Activated gamma-delta T cell (primary cell): Measurements from ENCODE around the gene SNTB2.
A peak's percentile ranks its signal among the peaks of the same experiment; 100 is the strongest.
"Not testable (repeated sequence)": the region's sequence is repeated elsewhere in the genome, so short reads cannot be mapped to it uniquely, and the experiment has no call there.

Experiments
- DNase-seq: peaks from one replicate; lab custom pipeline; 2025; lab: John Stamatoyannopoulos, UW
- total RNA-seq, 2 donors: gene quantifications; one replicate each; lab custom pipeline; 2026; lab: John Stamatoyannopoulos, UW

Gene SNTB2
- total RNA-seq = 43.5 to 55.2 reads per million in 2 donors

- peak; percentile 71 for DNase-seq
Observed at GRCh38 chr16:69186642-69187445, at the start of gene SNTB2. TSS of gene SNTB2 (plus strand) at chr16:69187164. CDS start at chr16:69187167, 3 bp downstream.

GRCh38 chr16:69138608-69139007, 48.4 kb upstream of the SNTB2 start:
- no peak for DNase-seq

DNA sequence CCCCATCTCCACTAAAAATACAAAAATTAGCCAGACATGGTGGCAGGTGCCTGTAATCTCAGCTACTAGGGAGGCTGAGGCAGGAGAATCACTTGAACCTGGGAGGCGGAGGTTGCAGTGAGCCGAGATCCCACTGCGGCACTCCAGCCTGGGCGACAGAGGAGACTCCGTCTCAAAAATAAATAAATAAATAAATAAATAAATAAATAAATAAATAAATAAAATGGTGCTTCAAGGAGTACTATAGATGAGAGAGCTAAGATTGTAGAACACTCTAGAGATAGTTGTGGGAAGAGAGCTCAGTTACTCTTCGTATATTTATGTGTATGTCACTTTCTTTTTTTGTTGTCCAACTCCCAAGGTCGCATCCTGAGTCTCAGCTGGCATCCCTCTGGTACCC, 47.5 kb upstream of the SNTB2 start:
- not testable (repeated sequence) for DNase-seq

DNA sequence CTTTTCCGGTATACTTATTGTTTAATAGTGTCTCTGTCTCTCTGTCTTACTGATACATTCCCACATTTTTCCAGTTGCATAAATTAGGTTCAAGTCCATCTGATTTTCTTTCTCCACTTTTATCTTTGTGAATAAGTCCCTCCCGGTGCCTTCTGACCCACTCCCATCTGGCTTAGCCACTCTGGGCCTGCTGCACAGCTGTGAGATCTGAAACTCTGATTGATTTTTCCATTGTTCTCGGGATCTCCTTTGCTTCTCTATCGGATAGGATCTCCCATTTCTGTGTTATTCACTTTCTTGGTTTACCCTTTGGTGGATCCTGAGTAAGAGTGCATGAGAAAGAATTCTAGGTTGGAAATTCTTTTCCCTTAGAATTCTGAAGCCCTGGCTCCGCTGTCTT, 46.0 kb upstream of the SNTB2 start:
- no peak for DNase-seq

DNA sequence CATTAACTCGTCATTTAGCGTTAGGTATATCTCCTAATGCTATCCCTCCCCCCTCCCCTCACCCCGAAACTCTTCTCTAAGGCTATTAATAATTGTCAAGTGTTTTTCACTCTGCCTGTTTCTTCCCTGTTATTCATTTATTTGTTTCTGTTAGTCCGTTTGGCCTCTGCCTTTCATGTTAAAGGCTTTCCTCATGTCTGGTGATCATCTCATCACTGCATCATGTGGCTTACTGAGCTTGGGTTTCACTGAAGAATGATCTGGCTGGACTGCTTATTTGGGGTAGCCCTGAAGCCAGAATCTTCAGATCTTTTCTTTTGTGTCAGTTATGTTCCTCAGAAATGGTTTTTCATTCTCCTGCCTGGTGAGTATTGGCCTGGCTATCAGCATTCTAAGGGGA, 45.0 kb upstream of the SNTB2 start:
- DNase-seq = no peak

DNA sequence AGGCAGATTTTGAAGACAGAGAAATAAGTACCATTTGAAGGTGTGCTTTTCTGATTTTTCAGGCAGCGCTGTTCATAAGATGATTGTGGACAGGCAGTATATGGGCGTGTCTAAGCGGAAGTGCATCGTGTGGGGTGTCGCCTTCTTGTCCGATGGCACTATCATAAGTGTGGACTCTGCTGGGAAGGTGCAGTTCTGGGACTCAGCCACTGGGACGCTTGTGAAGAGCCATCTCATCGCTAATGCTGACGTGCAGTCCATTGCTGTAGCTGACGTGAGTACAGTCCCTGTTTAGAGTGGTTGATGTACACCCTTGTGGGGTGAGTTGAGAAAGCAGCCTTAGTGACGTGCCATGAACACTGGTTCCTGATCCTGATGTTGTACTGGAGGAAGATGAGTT, 43.8 kb upstream of the SNTB2 start:
- DNase-seq = no peak

- no peak for DNase-seq
Observed at GRCh38 chr16:69145658-69146057, 41.3 kb upstream of the SNTB2 start.

DNA sequence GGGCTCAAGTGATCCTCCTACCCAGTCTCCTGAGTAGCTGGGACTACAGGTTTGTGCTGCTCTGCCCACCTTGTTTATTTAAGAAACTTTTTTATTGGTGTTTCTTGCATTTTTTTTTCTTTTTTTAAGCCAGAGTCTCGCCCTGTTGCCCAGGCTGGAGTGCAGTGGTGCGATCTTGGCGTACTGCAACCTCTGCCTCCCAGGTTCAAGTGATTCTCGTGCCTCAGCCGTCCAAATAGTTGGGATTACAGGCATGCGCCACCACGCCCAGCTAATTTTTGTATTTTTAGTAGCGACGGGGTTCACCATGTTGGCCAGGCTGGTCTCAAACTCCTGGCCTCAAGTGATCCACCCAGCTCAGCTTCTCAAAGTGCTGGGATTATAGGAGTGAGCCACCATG, 37.3 kb upstream of the SNTB2 start:
- not testable (repeated sequence) for DNase-seq

- DNase-seq = no peak
Observed at GRCh38 chr16:69150146-69150865, 36.7 kb upstream of the SNTB2 start.

DNA sequence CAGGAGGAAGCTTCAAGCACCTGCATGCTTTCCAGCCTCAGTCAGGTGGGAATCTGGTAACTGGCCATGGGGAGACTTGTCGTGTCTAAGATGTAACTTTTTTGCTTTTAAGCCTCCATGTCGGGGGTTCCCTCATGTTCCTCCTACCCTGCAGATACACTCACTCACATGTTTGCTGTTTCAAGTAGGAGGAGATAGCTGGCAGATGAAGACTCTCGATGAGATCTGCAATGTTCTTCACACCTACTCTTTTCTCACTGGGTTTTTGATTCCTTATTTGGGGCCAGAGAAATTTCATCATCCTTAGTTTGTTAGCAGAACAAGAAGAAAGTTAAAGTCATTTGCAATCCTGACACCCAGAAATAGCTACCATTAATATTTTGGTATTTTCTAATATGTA, 29.8 kb upstream of the SNTB2 start:
- no peak for DNase-seq

DNA sequence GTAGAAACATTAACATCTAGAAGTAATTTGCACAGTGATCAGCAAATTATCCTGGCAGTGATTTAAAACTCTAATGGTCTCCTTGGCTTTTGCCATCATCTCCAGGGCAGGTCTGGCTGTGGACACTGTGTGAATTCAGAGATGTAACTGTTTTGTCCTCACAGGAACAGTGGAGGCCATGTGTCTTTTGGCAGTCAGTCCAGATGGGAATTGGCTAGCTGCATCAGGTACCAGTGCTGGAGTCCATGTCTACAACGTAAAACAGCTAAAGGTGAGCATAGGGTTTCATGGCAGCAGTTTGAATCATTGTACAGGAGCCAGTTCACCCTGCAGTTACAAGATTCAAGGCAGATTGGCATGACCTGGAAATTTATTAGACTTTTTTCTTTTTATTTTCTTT, 26.8 kb upstream of the SNTB2 start:
- DNase-seq = no peak

DNA sequence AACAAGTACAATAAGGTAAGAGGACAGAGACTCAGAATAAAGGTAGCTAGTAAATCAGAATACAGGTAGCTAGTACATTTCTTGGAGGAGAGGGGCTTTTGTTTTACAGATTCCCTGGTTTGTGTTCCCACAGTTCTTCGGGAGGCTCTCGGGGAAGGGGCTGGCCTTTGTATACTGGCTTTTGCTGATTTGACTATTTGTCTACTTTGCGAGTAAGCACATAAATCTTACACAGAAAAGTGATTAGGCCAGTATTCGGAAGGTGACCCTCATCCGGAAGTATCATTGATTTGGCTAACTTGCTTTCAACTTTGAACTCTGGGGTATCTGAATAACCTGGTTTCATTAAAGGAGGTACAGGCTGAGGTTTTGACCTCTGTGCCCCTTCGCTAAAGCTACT, 21.4 kb upstream of the SNTB2 start:
- DNase-seq = no peak

GRCh38 chr16:69166221-69166833, 20.6 kb upstream of the SNTB2 start:
- no peak for DNase-seq

DNA sequence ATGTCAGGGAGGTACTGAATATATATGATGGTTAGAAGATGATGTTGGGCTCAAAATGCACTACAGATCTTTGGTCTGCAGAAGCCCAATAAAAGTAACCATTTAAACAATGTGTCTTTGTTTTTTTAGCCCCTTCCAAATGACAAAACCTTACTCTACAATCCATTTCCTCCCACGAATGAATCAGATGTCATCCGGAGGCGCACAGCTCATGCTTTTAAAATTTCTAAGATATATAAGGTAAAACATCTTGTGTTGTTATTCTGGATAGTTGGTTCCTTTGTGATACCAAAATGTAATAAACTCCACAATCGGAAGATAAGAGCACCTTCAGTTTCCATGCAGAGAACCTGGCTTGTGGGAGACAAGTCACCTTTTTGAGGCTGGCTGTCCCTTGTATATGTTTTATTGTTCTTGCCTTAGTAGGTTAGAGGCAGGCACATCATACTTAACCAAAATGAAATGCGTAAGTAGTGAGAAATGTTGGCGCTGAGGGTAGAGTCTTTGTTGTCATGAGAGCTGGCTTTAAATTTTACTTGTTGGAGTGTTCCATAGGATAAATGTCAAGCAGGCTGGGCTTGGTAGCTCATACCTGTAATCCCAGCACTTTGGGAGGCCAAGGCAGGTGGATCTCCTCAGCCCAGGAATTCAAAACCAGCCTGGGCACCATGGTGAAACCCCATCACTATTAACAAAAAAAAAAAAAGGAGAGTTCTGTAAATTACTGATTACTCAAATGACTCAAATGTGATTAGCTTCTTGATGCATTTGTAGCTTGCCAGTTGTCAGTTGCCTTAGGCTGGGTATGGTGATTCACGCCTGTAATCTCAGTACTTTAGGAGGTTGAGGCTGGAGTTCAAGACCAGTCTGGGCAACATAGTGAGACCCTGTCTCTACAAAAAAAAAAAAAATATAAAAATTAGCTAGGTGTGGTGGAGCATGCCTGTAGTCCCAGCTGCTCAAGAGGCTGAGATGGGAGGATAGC, 19.7 kb upstream of the SNTB2 start:
- DNase-seq = no peak

GRCh38 chr16:69169051-69169450, 17.9 kb upstream of the SNTB2 start:
- DNase-seq = no peak

DNA sequence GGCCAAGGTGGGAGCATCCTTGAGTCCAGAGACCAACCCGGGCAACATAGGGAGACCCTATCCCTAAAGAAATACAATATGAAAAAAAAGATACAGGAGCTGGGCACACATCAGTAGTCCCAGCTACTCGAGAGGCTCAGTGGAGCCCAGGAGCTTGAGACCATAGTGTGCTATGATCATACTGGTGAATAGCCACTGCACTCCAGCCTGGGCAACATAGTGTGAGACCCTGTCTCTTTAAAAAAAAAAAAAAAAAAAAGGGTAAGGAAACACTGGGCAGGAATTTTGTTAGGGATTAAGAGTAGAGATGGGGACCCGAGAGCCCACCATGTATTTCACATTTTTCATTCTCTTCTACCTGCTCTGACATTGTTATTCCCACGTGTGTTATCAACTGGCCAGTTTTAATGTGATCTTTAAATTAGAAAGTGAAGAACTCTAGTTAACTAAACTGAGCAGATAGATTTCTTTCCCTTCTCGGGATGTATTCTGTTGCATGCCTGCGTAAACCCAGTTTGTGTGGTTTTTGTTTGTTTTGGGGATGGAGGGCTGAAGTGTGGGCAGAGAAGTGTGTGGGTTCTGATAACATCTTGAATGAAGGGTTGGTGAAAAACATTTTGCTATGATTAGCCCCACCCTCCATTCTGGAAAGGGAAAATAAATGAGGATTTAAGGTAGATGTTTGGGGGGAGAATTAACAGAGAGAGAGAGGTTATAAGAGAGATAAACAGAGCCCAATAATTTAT, 17.2 kb upstream of the SNTB2 start:
- DNase-seq = no peak

DNA sequence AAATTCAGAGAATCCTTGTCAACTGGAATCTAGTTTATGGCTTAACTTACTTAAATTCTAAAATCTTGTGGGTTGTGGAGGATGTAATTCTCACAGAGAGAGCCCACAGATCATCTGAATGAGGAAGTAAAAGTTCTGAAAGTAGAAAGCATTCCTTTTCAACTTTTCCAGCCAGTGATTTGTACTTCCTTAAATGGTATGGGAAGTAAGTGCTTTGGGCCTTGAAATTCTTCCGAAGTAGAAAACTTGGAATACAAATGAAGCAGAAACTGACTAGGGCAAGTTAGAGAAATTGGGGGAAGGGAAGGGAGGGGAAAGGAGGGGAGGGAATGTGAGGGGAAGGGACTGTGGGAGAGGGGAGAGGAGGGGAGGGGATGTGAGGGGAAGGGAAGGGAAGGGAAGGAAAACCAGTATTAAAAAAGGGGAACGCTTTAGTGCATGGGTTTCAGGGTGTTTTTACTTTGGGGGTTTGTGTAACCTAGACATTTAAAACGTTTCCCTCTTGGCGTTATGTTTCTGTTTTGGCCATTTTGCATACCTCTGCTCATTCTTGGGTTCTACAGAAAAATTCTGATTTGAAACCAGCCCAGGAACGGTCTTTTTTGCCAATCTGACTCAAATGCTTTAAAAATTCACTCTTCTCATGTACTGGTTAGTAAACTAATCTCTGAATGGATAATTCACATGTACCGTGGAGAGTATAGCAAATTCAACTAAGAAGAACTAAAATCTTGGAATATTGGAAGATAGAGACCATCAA, 15.5 kb upstream of the SNTB2 start:
- no peak for DNase-seq

- DNase-seq = no peak
Observed at GRCh38 chr16:69176033-69176800, 10.7 kb upstream of the SNTB2 start.

- DNase-seq = no peak
Observed at GRCh38 chr16:69179328-69180010, 7.5 kb upstream of the SNTB2 start.
